ENCODE results near the gene TMED7.
"Not testable (repeated sequence)": the region's sequence is repeated elsewhere in the genome, so short reads cannot be mapped to it uniquely, and the experiment has no call there.

TMED7 gene

DNA sequence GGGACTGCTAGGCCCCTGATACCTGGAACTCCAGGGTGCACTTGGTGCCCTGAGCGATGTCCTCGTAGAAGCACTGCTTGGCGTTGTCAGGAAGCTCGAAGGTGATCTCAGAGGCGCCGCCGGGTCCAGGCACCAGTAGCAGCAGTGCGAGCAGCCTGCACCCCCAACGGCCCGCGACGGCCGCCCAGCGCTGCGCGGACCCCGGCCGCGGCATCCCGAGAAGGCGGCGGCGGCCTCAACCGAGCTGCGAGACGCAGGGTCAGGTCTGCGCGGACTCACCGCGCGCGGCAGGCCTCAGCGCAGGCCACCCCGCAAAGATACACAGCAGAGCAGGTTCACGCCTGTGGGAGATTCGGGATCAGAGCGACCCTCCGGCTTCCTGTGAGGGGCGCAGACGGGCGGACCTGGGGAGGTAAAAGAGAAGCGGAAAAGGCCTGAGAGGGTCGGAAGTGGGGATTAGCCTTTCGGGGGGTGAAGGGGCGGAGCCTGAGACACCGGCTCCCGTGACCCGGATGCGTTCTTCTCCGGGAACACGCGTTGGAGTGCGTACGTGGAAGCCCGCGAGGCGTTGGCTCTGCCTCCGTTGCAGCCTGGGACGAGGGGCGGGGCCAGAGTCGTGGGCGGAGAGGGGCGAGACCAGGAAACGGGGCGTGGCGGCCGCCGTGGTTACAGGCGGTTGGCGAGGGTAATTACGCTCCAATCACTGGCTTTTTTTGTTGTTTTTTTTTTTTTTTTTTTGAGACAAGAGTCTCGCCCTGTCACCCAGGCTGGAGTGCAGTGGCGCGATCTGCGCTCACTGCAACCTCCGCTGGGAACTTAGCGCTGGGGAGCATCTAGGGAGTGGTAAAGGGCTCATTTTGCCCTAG is at the start of gene TMED7:
TMED7 (minus strand) TSS at position 458 of the 866 bp plus-strand sequence; CDS start at position 214, 244 bp downstream.
- peak; percentile 99 for DNase-seq

DNA sequence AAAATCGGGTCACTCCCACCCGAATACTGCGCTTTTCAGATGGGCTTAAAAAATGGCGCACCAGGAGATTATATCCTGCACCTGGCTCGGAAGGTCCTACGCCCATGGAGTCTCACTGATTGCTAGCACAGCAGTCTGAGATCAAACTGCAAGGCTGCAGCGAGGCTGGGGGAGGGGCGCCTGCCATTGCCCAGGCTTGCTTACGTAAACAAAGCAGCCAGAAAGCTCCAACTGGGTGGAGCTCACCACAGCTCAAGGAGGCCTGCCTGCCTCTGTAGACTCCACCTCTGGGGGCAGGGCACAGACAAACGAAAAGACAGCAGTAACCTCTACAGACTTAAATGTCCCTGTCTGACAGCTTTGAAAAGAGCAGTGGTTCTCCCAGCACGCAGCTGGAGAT is 48.9 kb upstream of the TMED7 start:
- not testable (repeated sequence) for DNase-seq

GRCh38 chr5:115673596-115673995 is 47.8 kb upstream of the TMED7 start:
- no peak for DNase-seq

DNA sequence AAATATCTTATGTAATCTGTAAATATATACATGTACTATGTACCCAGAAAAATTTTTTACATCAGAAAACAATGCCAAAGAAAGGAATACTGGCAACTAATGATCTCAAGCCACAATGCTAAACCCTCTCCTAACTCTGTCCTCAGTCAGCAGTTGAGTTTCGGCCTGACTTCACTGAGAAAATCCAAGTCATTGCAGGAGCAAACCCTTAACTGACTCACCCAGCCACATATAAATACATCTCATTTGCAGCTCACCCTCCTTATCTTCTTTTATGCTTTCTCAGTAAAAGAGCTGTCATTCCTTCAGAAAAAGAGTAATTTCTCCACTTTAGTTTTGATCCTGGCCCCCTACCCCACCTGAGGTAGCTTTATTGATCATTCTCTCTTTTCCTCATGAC is 46.1 kb upstream of the TMED7 start:
- no peak for DNase-seq

GRCh38 chr5:115666023-115666422 is 40.2 kb upstream of the TMED7 start:
- DNase-seq, result no peak

- no peak for DNase-seq
Measured at GRCh38 chr5:115661563-115661962, 35.7 kb upstream of the TMED7 start.

- DNase-seq, result no peak
Measured at GRCh38 chr5:115661101-115661500, 35.3 kb upstream of the TMED7 start.

- DNase-seq, result no peak
Measured at GRCh38 chr5:115657881-115658233, 32.0 kb upstream of the TMED7 start.

DNA sequence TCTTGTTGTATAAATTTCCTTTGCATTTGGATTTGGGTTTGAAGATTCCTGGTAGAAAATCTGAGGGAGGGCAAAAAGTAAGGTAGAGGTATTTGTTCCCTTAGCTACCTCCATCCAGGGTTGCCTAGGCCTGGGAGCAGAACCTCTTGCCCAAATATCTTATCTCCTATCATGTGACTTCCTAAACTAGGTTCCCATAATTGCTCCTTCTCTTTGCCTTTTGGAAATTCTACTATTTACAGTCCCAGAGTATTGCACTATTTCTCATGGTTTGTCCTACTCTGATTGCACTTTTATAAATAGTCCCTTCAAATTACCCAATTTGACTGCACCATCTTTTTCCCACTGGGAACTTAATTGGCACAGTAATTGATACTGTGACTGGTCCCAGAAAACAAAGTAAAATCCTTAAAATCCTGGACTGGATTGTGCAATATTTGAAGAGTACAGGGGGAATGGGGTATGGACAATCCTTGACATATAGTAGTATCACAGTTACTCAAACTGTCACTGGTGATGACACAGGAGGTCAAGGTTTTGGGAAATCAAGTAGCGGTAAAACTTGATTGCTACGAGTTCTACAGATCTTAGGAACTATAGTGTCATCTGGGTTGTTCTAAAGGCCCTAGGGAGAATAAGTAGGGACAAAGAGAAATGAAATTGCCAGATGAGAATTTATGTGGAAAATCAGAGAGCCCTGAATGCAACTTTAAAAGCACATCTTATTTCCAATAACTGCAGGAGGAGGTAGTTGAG is 31.5 kb upstream of the TMED7 start:
- no peak for DNase-seq

- DNase-seq, result no peak
Measured at GRCh38 chr5:115656404-115656803, 30.6 kb upstream of the TMED7 start.

DNA sequence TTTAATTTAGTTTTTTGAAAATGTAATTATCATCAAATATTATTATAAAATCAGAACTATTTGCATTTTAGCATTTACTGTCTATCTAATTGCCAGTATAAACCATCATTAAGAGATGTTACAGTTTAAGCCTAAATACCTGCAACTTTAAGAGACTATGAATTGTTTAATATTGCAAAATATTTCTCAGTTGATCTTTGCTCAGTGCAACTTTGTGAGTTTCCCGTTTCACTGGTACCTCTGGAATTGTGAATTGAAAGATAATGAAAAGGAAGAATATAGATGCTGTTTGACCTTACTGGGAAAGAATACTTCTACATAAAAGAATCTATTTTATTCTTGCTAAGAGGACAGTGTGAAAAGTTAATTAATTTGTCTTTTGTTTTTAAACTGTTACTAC is 30.2 kb upstream of the TMED7 start:
- no peak for DNase-seq

DNA sequence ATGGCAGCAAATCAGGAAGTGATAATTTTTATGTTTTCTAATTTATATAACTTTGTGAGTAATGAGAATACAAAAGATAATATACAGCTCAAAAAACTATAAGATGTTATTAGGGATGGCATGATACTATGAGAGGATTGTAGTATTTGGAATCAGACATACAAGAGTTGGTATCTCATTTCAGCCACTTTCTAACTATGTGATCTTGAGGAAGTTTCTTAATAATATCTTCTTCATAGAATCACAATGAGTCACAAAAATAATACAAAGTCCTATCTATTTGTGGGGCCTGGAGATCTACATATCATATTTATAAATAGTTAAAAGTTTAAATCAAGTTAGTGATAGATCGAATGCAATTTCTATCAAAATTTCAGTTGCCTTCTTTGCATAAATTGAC is 23.7 kb upstream of the TMED7 start:
- no peak for DNase-seq

DNA sequence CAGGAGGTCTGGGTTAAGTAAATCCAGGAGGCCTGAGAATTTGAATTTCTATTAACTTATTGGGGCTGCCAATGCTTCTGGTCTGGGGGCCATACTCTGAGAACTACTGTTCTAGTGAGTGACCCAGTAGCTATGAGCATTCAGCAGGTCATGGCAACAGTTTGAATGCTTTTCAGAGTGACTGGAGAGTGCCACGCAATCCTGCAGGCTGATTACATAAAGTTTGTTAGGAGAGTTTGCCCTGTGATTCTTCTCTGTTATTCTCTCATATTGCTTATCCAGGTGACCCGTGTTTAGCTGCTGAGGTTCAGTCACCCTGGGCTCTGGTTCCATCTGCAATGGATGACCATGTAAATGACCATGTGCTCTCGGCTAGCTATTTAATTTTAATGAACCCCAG is 22.2 kb upstream of the TMED7 start:
- DNase-seq, result no peak

GRCh38 chr5:115645386-115645785 is 19.6 kb upstream of the TMED7 start:
- not testable (repeated sequence) for DNase-seq

- no peak for DNase-seq
Measured at GRCh38 chr5:115644046-115644445, 18.2 kb upstream of the TMED7 start.

DNA sequence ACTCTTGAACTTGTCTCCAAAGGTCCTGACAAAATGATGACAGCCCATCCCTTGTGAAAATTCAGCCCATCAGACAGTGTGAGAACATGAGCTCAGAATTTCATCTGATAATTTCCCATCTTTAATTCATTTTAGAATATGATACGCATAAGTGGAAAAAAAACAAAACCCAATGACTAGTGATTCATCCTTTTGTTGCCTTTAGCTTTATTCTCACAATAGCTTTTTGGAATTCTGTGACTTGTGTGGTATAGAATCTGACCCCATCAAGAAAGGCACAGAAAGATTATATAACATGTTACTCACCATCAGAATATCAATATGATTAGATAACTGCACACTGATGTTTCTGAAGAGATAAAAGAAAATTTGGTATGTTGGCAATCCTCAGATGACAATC is 16.1 kb upstream of the TMED7 start:
- DNase-seq, result no peak

- no peak for DNase-seq
Measured at GRCh38 chr5:115640274-115640673, 14.4 kb upstream of the TMED7 start.

DNA sequence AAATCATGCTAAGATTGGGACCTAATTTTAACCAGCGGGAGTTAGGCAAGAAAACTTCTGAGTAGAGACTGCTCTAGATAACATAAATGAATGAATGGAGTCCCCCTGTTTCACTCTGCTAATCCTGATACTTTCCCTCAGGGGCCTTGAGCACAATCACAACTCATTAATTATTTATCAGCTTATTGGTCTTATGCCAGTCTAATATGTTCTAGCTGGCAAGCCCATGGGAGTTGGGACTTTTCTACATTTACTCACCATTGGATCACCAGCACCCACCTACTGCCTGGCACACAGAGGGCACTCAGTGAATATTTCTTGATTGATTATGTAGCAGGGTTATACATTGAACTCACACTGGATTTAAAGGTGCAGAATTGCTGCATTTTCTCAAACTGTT is 13.5 kb upstream of the TMED7 start:
- DNase-seq, result no peak

DNA sequence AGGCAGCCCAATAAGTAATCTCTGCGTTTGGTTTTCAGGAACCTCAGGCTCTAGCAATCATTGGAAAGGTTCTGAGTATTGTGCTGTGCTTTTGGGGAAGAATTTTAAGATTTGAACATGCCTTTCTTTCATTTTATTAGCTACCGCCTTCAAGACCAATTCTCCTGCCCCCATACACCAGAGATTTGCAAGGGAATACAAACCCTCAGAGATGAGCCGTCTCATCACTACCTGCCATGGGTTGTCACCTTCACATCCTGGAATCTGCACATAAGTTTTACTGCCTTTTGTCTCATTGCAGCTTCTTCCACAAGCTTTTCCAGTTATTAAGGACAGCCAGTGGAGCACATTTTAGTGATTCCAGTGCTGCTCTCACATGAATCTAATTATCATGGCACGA is 11.7 kb upstream of the TMED7 start:
- DNase-seq, result no peak

DNA sequence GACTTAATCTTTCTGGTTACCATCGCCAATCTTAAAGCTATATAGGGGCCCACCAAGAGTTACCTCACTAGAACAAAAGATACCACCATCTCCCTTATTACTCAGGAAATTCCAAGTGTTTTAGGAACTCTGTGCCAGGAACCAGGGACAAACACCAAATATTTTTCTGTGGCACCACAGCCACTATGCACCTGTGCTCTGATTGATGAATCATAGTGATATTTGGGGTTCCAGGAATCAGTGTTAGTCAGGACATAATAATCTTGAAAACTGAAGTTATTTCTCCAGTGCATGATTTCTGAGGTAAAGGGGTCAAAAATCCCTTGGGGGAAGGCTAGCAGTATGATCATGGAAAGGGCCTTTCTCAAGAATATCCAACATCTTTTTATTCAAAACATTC is 10.2 kb upstream of the TMED7 start:
- DNase-seq, result no peak

GRCh38 chr5:115634343-115635132 is 8.7 kb upstream of the TMED7 start:
- DNase-seq, result peak; percentile 87

GRCh38 chr5:115629903-115630302 is 4.1 kb upstream of the TMED7 start:
- DNase-seq, result no peak

DNA sequence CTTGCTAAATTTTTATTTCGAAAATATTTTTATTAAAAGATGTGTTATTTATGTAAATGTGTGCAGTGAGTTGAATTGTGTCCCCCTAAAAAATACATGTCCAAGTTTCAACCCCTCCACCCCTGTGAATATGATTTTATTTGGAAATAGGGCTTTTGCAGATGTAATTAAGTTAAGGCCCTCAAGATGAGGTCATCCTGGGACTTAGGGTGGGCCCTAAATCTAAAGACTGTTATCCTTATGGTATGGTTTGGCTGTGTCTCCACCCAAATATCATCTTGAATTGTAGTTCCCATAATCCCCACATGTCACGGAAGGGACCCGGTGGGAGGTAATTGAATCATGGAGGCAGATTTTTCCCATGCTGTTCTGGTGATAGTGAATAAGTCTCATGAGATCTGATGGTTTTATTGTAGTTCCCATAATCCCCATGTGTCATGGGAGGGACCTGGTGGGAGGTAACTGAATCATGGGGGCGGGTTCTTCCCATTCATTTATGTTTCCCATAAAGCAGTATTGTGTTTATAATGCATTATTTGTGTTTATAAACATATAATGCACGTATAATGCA is 1.5 kb upstream of the TMED7 start:
- DNase-seq, result no peak
